D721Med (cell line): ENCODE data around the gene FBXO48.

Experiments used
- DNase-seq: peaks from one replicate; pipeline ENCODE4 v3.0.0; 2011; ENCODE audit warnings: low spot score; ENCODE audit not compliant: insufficient read length
- FAIRE-seq: peaks from 2 replicates; lab custom pipeline; 2011; peaks lifted over from hg19 to GRCh38; lab: Jason Lieb, UNC
- TF ChIP-seq, protein P1 (sequence below): IDR thresholded peaks from 2 replicates; pipeline ENCODE4 v1.5.1; 2012; ENCODE audit warnings: mild to moderate bottlenecking, control low read depth; ENCODE audit not compliant: insufficient read depth; ENCODE audit errors: missing control alignments

Gene FBXO48

DNA sequence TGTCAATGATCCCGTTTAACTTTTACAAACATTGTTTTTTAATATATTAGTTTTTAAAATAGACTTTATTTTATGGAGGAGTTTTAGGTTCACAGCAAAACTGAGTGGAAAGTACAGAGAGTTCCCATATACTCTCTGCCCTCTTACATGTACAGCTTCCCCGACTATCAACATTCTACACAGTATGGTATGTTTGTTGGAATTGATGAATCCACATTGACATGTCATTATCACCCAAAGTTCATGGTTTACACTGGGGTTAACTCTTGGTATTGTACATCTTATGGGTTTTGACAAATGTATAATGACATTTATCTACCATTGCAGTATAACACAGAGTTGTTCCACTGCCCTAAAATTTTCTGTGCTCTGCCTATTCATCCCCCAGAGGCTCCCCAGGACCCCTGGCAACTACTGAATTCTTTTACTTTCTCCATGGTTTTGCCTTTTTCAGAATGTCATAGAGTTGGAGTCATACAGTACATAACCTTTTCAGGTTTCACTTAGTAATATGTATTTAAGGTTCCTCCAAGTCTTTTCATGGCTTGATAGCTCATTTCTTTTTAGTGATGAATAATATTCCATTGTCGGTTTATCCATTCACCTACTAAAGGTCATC, 5.8 kb upstream of the FBXO48 start:
- no peak for DNase-seq
- FAIRE-seq: no peak
- TF ChIP-seq, protein P1, sequence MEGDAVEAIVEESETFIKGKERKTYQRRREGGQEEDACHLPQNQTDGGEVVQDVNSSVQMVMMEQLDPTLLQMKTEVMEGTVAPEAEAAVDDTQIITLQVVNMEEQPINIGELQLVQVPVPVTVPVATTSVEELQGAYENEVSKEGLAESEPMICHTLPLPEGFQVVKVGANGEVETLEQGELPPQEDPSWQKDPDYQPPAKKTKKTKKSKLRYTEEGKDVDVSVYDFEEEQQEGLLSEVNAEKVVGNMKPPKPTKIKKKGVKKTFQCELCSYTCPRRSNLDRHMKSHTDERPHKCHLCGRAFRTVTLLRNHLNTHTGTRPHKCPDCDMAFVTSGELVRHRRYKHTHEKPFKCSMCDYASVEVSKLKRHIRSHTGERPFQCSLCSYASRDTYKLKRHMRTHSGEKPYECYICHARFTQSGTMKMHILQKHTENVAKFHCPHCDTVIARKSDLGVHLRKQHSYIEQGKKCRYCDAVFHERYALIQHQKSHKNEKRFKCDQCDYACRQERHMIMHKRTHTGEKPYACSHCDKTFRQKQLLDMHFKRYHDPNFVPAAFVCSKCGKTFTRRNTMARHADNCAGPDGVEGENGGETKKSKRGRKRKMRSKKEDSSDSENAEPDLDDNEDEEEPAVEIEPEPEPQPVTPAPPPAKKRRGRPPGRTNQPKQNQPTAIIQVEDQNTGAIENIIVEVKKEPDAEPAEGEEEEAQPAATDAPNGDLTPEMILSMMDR: no peak

DNA sequence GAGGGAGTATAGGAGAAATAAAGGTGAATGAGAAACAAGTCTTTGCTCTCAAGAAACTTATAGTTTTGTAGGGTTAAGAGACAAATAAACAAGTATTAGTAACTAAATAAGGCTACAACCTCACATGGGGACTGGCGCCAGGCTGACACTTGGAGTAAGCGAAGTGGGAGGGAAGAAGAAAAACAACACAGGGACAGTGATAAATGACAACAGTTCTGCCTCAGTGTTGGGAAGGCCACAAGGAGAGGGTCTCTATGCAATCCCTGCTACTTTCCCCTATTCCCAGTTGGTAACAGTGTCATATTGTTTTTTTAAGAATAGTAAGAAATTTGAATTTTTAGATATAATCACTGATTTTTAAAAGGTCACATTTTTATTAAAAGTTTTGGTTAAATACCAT, 4.3 kb upstream of the FBXO48 start:
- DNase-seq (no peak), FAIRE-seq (no peak)
- TF ChIP-seq, protein P1: no peak

DNA sequence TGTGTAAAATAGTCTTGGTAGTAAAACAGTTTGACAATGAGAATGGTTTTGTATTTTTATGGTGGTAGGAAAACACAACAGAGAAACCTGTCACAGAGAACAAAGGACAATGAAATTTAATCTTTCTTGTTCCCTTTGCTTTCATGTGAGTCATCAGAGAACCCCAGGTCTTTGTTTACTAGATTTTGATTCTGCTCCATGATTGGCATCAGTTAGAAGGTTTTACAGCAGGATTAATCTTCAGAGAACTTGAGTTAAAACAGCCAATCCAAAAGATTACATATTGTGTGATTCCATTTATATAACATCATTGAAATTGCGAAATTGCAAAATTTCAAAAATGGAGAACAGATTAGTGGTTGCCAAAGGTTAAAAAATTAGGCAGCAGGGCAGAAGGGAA, 2.8 kb upstream of the FBXO48 start:
- DNase-seq (no peak), FAIRE-seq (no peak)
- TF ChIP-seq, protein P1: no peak

DNA sequence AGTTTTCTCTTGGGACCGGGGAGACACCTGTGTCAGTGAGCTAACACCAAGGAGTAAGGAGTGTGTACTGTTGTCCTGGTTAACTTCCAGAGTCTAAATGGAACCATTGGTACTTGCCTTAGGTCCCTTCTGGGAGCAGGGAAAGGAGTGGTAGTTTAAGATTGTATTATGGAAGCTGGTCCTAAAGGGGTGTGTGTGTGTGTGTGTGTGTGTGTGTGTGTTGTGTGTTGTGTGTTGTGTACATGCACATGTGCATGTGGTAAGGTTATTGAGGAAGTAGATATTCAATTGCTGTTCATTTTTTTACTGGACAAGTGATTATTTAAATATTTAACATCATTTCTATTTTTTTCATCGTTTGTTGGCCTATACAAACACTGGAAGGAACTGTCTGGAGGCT, 1.7 kb upstream of the FBXO48 start:
- TF ChIP-seq, protein P1: no peak
- no peak for FAIRE-seq

DNA sequence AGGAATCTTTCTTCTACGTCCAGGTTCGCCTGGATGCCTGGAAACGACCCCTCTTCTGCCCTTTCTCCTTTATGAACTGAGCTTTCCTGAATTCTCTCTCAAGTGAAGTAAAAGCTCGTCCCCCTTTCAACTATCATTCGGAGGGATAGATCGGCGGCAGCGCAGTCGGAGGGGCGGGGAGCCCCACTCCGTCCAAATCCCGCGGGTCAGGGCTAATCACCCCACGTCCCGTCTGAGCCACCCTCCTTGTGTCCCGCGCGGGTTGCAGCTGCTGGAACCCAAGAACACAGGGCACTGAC, 367 bp downstream of the FBXO48 start:
- FAIRE-seq (no peak), DNase-seq (no peak)
- TF ChIP-seq, protein P1: no peak

More for the DNA sequence above, 1.7 kb upstream of the FBXO48 start:
- DNase-seq: no peak

DNA sequence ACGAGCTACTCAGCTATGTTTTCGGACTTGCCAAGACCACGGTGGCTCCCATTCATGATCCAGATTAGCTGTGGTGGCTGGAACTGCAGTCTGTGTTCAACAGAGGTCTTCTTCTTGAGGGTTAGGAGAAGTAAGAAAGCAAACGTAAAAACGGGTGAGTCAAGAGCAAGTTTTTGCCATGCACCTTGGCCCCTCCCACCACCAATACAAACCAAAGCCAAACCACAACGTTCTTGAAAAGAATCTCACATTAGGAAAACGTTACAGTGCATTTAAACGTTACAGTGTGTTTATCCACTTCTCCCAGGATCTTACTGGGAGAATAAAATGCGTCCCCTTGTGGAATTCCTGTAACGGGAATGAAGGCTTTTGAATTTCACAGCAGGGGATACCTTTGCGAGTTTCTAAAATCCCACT, 725 bp downstream of the FBXO48 start:
- DNase-seq: no peak
- TF ChIP-seq, protein P1: no peak
- no peak for FAIRE-seq

DNA sequence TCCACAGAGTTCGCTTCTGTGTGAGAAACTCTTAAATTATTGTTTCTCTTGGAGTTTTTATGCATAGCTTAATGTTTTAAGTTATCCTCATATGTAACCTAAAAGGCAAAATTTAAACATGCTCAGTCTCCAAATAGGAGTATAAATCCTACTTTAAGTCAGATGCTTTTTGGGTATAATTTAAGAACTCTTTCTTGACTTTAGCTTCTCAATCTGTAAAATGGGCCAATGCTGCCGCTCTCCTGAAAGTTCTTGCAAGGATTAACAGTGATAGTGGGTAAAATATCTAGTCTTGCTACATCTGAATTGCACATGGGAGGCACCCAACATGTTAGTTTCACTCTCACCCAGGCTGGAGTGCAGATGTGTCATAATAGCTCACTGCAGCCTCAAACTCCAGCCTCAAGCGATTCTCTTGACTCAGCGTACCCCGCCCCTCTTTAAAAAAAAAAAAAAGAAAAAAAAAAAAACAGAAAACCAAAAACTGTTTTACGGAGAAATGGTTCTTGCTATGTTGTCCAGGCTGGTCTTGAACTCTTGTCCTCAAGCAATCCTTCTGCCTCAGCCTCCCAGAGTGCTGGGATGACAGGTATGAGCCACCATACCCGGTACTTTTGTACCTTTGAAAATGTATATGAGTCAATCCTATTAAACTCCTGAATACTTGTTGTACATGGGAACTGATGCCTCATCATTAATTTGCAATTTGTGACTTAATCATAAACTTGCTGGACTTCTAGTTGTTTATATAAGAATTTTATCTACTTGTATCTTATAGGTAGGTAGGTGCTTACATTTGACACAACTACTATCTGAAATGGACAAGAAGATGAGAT, 1.8 kb downstream of the FBXO48 start:
- FAIRE-seq (no peak), DNase-seq (no peak)
- TF ChIP-seq, protein P1: no peak
